ENCODE measurements around the gene BICC1. TPM values are rescaled to one million over a fixed set of nuclear protein-coding genes. Genes with fewer than 3 reads are reported as not detected.

BICC1 gene
- total and polyA plus RNA-seq, 2 donors (not counting 3 experiments of a cell fraction or from before 2014, with no cell fraction given): 0.06 to 0.29 TPM

DNA sequence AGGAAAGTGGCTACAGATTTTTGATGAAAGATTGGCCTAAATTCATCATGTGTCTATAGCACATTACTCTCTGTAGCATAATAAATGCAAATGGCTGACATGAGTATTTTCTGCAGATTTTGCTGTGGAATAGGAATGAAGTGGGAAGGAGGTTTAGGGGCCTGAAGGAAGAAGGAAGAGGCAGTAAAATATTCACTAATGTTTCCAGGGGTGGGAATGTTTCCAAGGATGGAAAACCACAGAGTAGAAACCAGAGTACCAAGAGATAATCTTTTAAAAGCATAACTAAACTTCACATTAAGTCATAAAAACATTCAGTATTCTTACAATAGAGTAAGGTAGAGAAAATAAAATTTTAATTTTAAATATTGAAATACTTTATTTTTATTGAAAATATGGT is 267.8 kb downstream of the BICC1 start:
- DNase-seq (ENCODE audit: low read depth, low spot score) (no peak), FAIRE-seq (no peak)
- ChIA-PET POLR2A (no interaction called here), CTCF (interaction anchor here (0.7 to 1.2 kb wide), 2 partner anchors 9 to 842 kb away, joined by 3 to 10 read pairs; no protein-coding TSS in a partner anchor)
- intact Hi-C loops (cut with micrococcal nuclease): loop anchor here (5.0 to 10.0 kb wide), 2 partner anchors 802 to 1264 kb away; no protein-coding TSS in a partner anchor
- dilution Hi-C loops (cut with MboI; ENCODE audit: extremely low pct_ligation_motif_present, low sequenced_read_pairs): no loop called here
- Histone ChIP-seq H3K9me3 (replicated peaks; ENCODE audit: control insufficient read depth, insufficient read depth, low read length) (no peaks in the 10 kb centered on the region), H3K9me1 (replicated peaks; ENCODE audit: control insufficient read depth, extremely low read depth, insufficient read depth, low read length) (no peaks in the 10 kb centered on the region), H2AFZ (ENCODE audit: low read depth, low read length) (no peak overlapping the region), H3K27me3 (ENCODE audit: control insufficient read depth in 2 of 2, insufficient read depth in 2 of 2, low read length in 2 of 2) (no peaks in the 10 kb centered on the region), H4K20me1 (replicated peaks; ENCODE audit: control insufficient read depth, extremely low read depth, insufficient read depth, low read length) (no peaks in the 10 kb centered on the region), H3K9ac (replicated peaks; ENCODE audit: extremely low read depth, insufficient read depth, low read length) (no peak overlapping the region), H3K27ac (ENCODE audit: insufficient read depth, low read depth, low read length) (no peak overlapping the region), H3K36me3 (ENCODE audit: control insufficient read depth in 2 of 2, extremely low read depth in 1 of 2, insufficient read depth in 2 of 2, low read length in 2 of 2) (no peaks in the 10 kb centered on the region), H3K79me2 (ENCODE audit: control insufficient read depth, insufficient read depth, low read length) (no peaks in the 10 kb centered on the region), H3K4me1 (ENCODE audit: control insufficient read depth, extremely low read depth, insufficient read depth, low read length) (no peaks in the 10 kb centered on the region), H3K4me2 (ENCODE audit: insufficient read depth, low read length) (no peak overlapping the region), H3K4me3 (replicated peaks in 1 of 3; ENCODE audit: insufficient read depth in 1 of 3, low read depth in 1 of 3, low read length in 3 of 3) (no peak overlapping the region)
- TF ChIP-seq POLR2AphosphoS5 (IDR thresholded peaks at IDR 0.05; ENCODE audit: insufficient read depth, low read depth, low read length): no peak
- TF ChIP-seq, protein P1, sequence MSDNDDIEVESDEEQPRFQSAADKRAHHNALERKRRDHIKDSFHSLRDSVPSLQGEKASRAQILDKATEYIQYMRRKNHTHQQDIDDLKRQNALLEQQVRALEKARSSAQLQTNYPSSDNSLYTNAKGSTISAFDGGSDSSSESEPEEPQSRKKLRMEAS (IDR thresholded peaks at IDR 0.05; ENCODE audit: insufficient read depth, insufficient read length): no peak
- no peak for TF ChIP-seq JUN (IDR thresholded peaks at IDR 0.05; ENCODE audit: borderline replicate concordance, insufficient read depth, insufficient read length, low read depth)
- TF ChIP-seq, protein P2, sequence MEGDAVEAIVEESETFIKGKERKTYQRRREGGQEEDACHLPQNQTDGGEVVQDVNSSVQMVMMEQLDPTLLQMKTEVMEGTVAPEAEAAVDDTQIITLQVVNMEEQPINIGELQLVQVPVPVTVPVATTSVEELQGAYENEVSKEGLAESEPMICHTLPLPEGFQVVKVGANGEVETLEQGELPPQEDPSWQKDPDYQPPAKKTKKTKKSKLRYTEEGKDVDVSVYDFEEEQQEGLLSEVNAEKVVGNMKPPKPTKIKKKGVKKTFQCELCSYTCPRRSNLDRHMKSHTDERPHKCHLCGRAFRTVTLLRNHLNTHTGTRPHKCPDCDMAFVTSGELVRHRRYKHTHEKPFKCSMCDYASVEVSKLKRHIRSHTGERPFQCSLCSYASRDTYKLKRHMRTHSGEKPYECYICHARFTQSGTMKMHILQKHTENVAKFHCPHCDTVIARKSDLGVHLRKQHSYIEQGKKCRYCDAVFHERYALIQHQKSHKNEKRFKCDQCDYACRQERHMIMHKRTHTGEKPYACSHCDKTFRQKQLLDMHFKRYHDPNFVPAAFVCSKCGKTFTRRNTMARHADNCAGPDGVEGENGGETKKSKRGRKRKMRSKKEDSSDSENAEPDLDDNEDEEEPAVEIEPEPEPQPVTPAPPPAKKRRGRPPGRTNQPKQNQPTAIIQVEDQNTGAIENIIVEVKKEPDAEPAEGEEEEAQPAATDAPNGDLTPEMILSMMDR (IDR thresholded peaks at IDR 0.05; ENCODE audit: extremely low read depth in 1 of 2, insufficient read depth in 1 of 2, low read depth in 1 of 2, low read length in 2 of 2): no peak
- TF ChIP-seq GATA2 (IDR thresholded peaks at IDR 0.05; ENCODE audit: insufficient read depth, insufficient read length, low read depth, low read length): no peak
- TF ChIP-seq POLR2A (IDR thresholded peaks at IDR 0.05; ENCODE audit: low read depth, low read length): no peak
- no peak for TF ChIP-seq EZH2 (IDR thresholded peaks at IDR 0.05; ENCODE audit: borderline replicate concordance, low read depth, low read length, severe bottlenecking)
- TF ChIP-seq FOS (IDR thresholded peaks at IDR 0.05; ENCODE audit: borderline replicate concordance, insufficient read depth, low read length): no peak
- no peak for TF ChIP-seq MYC (IDR thresholded peaks at IDR 0.05; ENCODE audit: low read depth, low read length)
- no TSS peak for BruUV-seq (replicated peaks)
